ENCODE measurements around the gene PRKCSH. TPM values are rescaled to one million over a fixed set of nuclear protein-coding genes. Genes with fewer than 3 reads are reported as not detected.

Gene PRKCSH
- total RNA-seq, 1 experiment from 2014 or later: 425 TPM

GRCh38 chr19:11489378-11489777 lies 53.9 kb downstream of the PRKCSH start:
- H3K9me2 ChIP-seq (ENCODE audit: insufficient read depth): no peaks in the 10 kb centered on the region
- no peaks in the 10 kb centered on the region for H3K79me2 ChIP-seq (ENCODE audit: insufficient read depth, low read length)
- intact Hi-C loops (cut with micrococcal nuclease): no loop called here
- H3K4me2 ChIP-seq (ENCODE audit: low read length): no peak overlapping the region
- H3K4me1 ChIP-seq (ENCODE audit: control insufficient read depth in 1 of 2, insufficient read depth in 2 of 2, low read length in 2 of 2): no peaks in the 10 kb centered on the region
- H2AFZ ChIP-seq (ENCODE audit: low read depth, low read length, poor library complexity, severe bottlenecking): no peak overlapping the region
- no peak overlapping the region for H3K9ac ChIP-seq (ENCODE audit: low read length)
- no peaks in the 10 kb centered on the region for H3K27me3 ChIP-seq (ENCODE audit: insufficient read depth, low read length)
- no peak for DNase-seq (ENCODE audit: low read depth, low spot score)
- CTCF ChIA-PET: no interaction called here
- BruUV-seq (replicated peaks): no TSS peak
- no peaks in the 10 kb centered on the region; a peak in 1 of 4 replicates for H3K36me3 ChIP-seq (ENCODE audit: control insufficient read depth in 1 of 2, insufficient read depth in 2 of 2, low read length in 2 of 2)
- H4K20me1 ChIP-seq (ENCODE audit: insufficient read depth): no peaks in the 10 kb centered on the region
- H3K4me3 ChIP-seq (replicated peaks in 1 of 2; ENCODE audit: low read depth in 1 of 2, low read length in 2 of 2): no peak overlapping the region
- no peaks in the 10 kb centered on the region for H3K9me3 ChIP-seq (ENCODE audit: control insufficient read depth in 1 of 2, insufficient read depth in 1 of 2, low read depth in 1 of 2, low read length in 2 of 2)
- TF ChIP-seq EZH2phosphoT487 (IDR thresholded peaks at IDR 0.05; ENCODE audit: borderline replicate concordance) (no peak), JUND (IDR thresholded peaks at IDR 0.05) (no peak)
- no peak overlapping the region for H3K27ac ChIP-seq (ENCODE audit: low read depth, low read length)
- POLR2A ChIA-PET: no interaction called here
- no peak for ATAC-seq
- RAD21 ChIA-PET (ENCODE audit: low non-redundant PET in 1 of 2, low total read pairs in 2 of 2, uncharacterized antibody in 2 of 2, unreplicated experiment in 2 of 2): no interaction called here

- Histone ChIP-seq H3K4me1 (ENCODE audit: control insufficient read depth in 1 of 2, insufficient read depth in 2 of 2, low read length in 2 of 2) (peaks cover 4 to 15% of the 10 kb centered on the region in 2 experiments), H3K27me3 (ENCODE audit: insufficient read depth, low read length) (no peaks in the 10 kb centered on the region), H2AFZ (ENCODE audit: low read depth, low read length, poor library complexity, severe bottlenecking) (no peak overlapping the region), H3K79me2 (ENCODE audit: insufficient read depth, low read length) (no peaks in the 10 kb centered on the region), H4K20me1 (ENCODE audit: insufficient read depth) (no peaks in the 10 kb centered on the region), H3K9ac (ENCODE audit: low read length) (no peak overlapping the region), H3K27ac (ENCODE audit: low read depth, low read length) (no peak overlapping the region), H3K4me2 (ENCODE audit: low read length) (no peak overlapping the region), H3K4me3 (replicated peaks in 1 of 2; ENCODE audit: low read depth in 1 of 2, low read length in 2 of 2) (no peak overlapping the region), H3K9me2 (ENCODE audit: insufficient read depth) (no peaks in the 10 kb centered on the region), H3K9me3 (ENCODE audit: control insufficient read depth in 1 of 2, insufficient read depth in 1 of 2, low read depth in 1 of 2, low read length in 2 of 2) (no peaks in the 10 kb centered on the region), H3K36me3 (ENCODE audit: control insufficient read depth in 1 of 2, insufficient read depth in 2 of 2, low read length in 2 of 2) (peaks cover 0 to 5% of the 10 kb centered on the region in 2 experiments; a peak in 2 of 4 replicates)
- POLR2A ChIA-PET: no interaction called here
- intact Hi-C loops (cut with micrococcal nuclease): no loop called here
- ATAC-seq (no peak), DNase-seq (ENCODE audit: low read depth, low spot score) (no peak)
- CTCF ChIA-PET: no interaction called here
- RAD21 ChIA-PET (ENCODE audit: low non-redundant PET in 1 of 2, low total read pairs in 2 of 2, uncharacterized antibody in 2 of 2, unreplicated experiment in 2 of 2): no interaction called here
- BruUV-seq (replicated peaks): no TSS peak
- TF ChIP-seq YY1 (IDR thresholded peaks at IDR 0.05; ENCODE audit: extremely low read depth, insufficient replicate concordance, low read depth, low read length): no peak
- no peak for TF ChIP-seq ZBTB33 (IDR thresholded peaks at IDR 0.05; ENCODE audit: extremely low read depth, insufficient replicate concordance, low read length)
- TF ChIP-seq JUND (IDR thresholded peaks at IDR 0.05): no peak
- TF ChIP-seq FOSL1 (IDR thresholded peaks at IDR 0.05; ENCODE audit: low read depth): no peak
- no peak for TF ChIP-seq RAD21 (IDR thresholded peaks at IDR 0.05; ENCODE audit: low read depth)
- TF ChIP-seq CBX3 (IDR thresholded peaks at IDR 0.05; ENCODE audit: low read depth): no peak
- no peak for TF ChIP-seq ZFX (IDR thresholded peaks at IDR 0.05)
Measured at GRCh38 chr19:11494634-11495285, 59.3 kb downstream of the PRKCSH start.

Data from HCT116 (cell line).